Measurements from ENCODE around the gene NRXN3.

- TF ChIP-seq CTCF (conservative IDR thresholded peaks at IDR 0.05; ENCODE audit: low read depth, low read length), result no peak
- no peak for TF ChIP-seq SMC3 (IDR thresholded peaks at IDR 0.05; ENCODE audit: low read depth, low read length)
- TF ChIP-seq POLR2A (IDR thresholded peaks at IDR 0.05; ENCODE audit: low read depth, low read length), result no peak
- TF ChIP-seq RAD21 (IDR thresholded peaks at IDR 0.05; ENCODE audit: low read length), result no peak
- TF ChIP-seq MAFK (IDR thresholded peaks at IDR 0.05; ENCODE audit: low read depth, low read length), result no peak
- no peak for TF ChIP-seq USF2 (IDR thresholded peaks at IDR 0.05; ENCODE audit: low read depth, low read length)
- no peak for TF ChIP-seq RFX5 (IDR thresholded peaks at IDR 0.05; ENCODE audit: low read depth, low read length)
- no peak for TF ChIP-seq BHLHE40 (IDR thresholded peaks at IDR 0.05; ENCODE audit: low read depth, low read length)
- TF ChIP-seq MAZ (IDR thresholded peaks at IDR 0.05; ENCODE audit: borderline replicate concordance, low read depth, low read length), result no peak
Measured at GRCh38 chr14:79656496-79656895, 1486.3 kb downstream of the NRXN3 start.

Data from IMR-90 (cell line).